Measurements from ENCODE around the gene TRPV6.

TRPV6 gene

DNA sequence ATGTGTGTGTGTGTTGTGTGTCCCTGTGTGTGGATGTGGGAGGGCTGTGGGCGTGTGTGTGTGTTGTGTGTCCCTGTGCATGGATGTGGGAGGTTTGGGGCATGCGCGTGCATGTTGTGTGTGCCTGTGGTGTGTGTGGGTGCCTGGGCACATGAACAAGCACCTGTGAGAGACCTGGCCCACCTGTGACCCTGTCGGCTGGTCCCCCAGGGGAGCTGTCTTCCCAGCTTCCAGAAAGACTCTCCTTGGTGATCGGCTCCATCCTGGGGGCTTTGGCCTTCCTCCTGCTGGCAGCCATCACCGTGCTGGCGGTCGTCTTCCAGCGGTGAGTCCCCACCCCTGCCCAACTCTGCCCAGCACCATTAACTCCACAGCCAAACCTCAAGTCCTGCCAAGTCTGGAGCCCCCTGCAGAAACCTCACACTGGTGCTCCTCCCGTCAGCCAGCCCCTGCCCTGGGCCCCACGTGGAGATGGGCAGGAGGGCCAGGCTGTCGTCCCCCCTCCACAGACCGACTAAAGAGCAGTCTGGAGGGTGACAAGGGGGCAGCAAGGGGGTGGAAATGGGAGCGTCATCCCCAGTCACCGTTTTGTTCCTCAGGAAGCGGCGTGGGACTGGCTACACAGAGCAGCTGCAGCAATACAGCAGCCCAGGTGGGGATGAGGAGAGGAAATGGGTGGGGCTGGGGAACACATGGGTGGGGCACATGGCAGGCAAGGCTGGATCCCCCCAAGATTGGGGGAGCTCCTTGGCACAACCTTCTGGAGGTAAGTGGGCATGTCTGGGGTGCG lies 18.0 kb downstream of the TRPV6 start:
- DNase-seq, result no peak

DNA sequence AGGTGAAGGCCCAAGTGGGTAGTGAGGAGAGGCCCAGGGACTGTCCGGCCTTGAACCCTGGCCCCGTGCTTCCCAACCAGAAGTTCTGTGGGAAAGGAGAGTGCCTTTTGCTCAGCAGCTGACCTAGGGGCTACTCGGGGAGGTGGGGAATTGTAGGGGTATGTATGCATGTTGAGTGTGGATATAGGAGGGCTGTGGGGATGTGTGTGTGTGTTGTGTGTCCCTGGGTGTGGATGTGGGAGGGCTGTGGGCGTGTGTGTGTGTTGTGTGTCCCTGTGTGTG lies 18.5 kb downstream of the TRPV6 start:
- no peak for DNase-seq

DNA sequence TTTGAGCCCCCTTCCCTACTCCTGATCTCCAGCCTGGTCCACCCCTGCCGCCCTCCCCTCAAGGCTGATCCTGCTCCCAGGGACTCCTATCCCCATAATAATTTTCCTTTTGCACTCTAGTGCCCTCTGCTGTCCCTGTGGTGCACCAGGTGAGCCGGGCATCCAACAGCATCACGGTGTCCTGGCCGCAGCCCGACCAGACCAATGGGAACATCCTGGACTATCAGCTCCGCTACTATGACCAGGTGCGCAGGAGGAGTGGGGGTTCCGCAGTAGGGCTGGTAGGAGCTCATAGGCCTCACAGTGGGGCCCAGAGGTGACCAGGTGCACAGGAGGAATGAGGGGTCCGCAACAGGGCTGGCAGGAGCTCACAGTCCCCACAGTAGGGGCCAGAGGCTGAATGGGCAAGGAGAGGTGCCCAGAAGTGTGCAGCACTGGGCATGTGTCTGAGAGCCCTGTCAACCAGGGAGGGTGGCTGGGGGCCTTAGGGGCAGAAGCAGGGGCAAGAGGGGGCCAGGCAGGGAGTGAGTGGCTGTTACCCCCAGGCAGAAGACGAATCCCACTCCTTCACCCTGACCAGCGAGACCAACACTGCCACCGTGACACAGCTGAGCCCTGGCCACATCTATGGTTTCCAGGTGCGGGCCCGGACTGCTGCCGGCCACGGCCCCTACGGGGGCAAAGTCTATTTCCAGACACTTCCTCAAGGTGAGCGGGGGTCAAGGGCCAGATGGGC lies 19.0 kb downstream of the TRPV6 start:
- DNase-seq, result no peak

DNA sequence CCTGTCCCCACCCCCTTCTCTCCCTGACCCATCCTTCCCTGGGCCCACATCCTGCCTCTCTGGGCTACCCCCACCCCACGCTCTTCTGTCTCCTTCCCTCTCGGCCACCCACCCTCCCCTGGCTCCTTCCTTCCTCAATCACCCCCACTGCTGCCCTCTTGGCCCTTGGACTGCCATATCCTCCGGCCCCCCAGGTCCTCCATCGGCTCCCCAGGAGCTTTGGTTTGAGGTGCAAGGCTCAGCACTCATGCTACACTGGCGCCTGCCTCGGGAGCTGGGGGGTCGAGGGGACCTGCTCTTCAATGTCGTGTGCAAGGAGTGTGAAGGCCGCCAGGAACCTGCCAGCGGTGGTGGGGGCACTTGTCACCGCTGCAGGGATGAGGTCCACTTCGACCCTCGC lies 19.8 kb downstream of the TRPV6 start:
- no peak for DNase-seq

DNA sequence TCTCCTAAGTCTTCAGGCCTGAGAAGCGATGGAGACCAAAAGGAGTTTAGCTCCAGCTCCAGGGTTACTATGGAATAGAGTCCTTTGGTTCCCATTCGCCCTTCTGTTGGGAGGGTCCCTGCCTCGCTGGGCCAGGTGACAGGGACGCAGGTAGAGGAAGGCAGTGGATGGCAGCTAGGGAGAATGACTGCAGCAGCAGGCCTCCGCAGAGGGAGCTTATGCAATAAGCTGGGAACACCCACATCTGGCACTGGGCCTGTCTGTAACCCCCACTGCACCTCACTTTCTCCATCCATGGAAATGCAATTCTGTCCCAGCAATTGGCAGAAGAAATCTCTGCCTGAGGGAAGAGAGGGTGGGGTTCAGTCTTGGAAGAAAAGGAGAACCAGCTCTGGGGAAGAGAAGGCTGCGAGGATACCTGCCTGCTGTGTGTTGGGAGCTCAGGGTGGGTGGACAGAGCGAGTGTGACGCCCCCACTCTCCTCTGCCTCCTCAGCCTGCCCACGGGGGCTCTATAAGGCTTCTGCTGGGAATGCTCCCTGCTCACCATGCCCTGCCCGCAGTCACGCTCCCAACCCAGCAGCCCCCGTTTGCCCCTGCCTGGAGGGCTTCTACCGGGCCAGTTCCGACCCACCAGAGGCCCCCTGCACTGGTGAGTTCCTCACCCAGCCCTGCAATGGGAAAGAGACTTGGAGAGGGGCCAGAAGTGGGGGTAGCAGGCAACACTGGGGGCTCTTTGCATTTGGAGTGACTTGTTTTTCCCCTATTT lies 20.4 kb downstream of the TRPV6 start:
- no peak for DNase-seq

DNA sequence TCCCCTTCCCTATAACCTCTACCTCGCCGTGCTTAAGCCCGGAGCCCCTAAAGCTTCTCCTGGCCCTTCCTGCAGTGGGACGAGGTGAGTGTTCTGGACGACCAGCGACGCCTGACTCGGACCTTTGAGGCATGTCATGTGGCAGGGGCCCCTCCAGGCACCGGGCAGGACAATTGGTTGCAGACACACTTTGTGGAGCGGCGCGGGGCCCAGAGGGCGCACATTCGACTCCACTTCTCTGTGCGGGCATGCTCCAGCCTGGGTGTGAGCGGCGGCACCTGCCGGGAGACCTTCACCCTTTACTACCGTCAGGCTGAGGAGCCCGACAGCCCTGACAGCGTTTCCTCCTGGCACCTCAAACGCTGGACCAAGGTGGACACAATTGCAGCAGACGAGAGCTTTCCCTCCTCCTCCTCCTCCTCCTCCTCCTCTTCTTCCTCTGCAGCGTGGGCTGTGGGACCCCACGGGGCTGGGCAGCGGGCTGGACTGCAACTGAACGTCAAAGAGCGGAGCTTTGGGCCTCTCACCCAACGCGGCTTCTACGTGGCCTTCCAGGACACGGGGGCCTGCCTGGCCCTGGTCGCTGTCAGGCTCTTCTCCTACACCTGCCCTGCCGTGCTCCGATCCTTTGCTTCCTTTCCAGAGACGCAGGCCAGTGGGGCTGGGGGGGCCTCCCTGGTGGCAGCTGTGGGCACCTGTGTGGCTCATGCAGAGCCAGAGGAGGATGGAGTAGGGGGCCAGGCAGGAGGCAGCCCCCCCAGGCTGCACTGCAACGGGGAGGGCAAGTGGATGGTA lies 21.5 kb downstream of the TRPV6 start:
- DNase-seq, result no peak

DNA sequence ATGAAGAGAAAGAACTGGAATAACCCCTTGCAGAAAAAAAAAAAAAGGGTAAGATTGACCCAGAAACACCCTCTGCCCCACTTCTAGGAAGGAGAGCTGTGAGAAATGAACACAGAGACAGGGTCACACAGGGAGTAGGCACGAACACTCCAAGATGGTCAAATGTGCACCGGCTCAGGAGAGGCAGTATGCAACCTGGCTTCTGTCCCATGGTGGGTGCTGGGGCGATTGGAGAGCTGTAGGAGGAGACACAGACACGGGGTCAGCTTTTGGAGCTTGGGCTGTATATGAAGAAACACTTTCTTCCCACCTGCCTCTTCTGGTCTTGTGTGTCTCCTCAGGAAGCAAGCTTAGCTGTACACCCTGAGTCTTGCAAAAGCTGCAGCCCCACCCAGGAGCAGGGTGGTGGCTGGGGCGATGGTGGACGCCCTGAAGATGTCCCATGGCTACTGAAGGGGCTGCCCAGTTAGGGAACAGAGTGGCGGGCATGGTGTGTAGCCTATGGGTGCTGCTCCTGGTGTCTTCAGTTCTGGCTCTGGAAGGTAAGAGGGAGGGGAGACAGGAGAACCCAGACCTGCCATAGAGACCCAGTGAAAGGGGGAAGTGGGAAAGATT lies 22.7 kb downstream of the TRPV6 start:
- DNase-seq, result no peak

DNA sequence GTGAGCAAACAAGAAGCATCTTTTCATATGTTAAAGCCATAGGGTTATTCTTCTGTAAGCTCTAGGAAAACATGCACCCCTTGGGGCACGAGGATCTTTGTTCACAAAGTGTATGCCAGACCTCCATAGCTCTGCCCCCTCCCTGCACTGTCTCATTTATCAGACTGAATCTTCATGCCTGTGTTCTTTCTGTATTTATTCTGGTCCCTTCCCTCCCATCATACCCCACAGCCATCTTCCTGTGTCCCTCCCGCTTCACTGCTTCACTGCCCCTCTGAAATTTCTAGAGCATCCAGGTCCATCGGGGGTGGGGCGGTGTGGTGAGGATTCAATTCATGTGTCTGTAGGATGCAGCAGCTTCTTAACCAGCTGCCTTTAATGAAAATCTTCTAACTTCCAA lies 23.2 kb downstream of the TRPV6 start:
- no peak for DNase-seq

DNA sequence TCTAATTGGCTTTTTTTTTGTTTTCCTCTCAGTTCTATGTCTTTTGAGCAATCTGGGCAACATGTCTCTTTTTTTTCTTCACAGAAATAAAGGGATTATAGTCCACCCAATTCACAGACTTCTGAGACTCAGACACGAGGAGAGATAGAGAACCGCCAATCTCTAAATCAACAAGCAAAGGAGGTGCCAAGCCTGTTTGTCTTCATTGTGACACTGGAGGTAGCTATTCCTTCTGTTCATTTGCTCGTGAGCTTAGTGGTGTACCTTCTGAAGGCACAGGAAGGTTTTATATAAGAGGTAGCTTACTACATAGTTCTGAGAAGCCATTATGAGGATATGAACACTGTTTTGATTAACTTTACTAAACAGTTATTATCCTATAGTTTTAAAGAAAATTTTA lies 24.6 kb downstream of the TRPV6 start:
- no peak for DNase-seq

DNA sequence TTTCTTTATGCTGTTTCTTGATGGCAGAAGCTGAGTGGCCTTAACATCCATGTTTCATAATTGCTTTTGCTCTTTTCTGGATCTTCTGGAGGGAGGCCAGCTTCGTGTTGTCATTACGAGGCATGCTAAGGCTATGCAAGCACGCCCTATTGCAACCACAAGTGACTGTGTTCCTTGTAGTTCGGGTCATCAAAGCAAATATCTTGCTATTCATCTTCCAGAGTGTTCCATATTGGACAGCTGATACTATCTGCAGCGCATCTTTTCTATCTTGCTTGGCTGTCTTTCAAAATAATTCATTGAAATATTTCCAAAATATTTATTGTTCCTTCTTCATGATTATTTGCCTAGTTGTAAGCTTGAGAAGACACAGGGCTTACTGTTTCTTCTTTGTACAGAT lies 25.7 kb downstream of the TRPV6 start:
- no peak for DNase-seq

DNA sequence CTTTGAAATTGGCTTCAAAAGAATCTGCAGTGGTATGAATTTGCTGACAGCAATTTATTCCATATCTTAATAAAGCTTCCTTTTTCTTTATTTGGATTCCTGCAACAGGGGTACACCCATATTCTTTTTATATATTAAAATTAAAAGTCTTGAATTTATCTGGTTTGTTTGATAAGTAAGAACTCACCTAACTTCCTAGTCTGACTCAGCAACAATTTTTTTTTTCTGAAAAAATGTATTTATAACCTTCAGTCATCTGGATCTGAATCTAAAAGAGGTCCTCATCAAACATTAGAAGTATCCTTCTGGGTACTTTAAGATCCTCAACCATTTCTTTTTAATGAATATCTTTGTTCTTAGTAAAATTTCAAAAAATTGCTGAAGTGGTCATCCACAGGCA lies 26.1 kb downstream of the TRPV6 start:
- no peak for DNase-seq

DNA sequence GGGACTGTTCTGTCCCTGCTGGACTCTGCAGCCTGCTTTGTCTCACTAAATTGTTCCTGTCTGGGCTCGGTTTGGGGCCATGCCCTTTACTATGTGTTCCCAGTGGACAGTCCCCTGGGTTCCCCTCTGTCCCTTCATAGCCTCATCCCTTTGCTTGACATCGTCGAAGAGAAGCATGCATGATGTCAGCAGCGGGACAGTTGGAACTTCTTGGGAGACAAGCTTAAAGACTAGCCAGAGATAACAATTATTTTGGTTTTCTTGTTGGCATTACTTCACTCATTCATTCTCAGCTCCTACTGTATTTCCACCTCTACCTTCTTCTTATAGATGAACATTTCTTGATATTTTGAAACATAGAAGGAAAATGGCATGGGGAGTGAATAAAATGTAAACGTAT lies 27.9 kb downstream of the TRPV6 start:
- DNase-seq, result no peak

DNA sequence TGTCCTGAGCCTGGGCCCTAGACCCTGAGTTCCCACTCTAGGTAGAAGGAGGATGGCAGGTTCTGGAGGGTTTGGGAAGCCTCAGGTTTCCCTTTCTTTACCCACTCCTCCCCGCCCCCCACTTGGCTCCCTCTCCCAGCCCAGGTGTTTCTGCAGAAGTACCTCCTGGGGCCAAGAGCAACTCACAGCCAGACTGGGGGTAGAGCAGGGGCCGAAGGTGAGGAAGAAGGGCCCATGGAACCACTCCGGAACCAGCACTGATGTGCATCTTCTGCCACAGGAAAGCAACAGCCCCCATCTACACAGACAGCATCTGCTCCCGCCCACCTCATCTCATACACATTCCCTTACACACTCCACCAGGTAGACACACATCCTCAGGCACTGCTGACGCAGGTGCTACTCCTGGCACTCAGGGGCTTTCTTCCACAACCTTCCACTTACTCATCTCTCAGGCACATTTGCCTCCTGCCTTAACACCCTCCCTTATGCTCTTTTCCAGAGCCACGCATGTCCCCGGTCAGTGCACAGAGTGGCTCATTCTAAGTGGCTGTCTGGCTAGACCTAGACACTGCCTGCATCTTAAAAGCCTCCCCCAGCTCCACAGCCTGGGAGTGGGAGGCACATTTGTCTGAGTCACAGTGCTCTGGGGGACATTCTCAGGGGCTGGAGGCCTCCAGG lies 28.8 kb downstream of the TRPV6 start:
- no peak for DNase-seq

DNA sequence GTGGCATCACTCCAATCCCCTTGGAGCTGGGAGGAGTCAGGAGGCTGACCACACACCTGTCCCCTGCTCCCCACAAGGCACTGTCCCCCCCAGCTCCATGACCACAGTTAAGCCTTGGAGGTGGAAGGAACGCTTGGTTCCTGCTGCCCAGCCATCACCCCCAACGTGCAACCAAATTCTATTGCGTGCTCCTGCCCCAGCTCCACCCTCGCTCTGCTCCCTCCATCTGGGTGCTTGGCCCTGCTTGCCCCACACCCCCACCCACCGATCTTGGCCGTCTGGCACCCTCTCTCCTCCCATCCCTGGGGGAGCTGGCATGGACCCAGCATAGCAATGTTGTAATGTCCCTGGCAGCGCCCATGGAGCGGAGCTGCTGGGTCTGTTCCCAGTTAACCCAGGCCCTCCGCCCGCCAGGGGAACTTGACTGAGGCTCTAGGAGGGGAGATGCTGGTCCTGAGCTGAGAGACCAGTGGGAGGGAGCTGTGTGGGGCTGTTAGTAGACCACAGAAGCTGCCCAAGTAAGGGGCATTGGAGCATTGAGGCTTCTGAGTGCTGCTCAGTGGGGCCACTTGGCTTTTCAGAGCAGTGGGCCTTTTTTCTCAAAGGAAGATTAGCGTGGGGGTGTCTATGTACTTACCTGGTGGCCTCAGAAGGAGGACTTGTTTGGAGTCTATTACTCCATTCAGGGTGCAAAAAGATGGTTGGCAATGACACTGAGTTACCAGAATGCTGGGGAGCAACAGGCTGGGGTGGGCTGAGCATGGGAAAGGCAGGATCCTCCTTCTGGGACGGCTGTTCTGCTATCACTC lies 29.6 kb downstream of the TRPV6 start:
- peak; percentile 26 for DNase-seq

DNA sequence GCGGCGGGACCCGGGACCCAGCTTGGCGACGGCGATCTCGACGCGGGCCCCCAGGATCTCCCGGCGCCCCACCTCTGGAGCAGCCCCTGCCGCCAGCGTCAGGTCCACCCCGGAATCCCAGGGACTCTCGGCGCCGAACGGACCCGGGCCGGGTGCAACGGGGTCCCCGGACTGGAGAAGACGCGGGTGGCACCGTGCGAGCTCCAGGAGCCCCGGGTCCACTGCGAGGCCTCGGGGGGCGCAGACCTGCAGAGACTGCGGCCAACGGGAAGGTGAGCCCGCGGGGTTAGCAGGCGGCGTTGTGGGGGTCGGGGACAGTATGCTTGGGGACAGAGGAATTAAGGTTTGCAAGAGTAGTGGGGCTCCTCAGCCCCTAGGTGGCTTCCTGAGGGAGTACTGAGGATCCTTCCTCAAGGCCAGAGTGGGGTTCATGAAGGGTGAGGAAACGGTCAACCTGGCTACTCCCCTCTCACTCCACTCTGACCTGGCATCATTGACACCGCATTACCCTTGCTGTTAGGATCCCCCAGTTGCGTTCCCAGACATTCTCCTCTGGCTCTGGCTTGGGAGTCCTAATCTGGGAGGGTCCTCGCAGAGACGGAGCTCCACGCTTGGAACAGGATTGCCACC lies 30.3 kb downstream of the TRPV6 start:
- peak; percentile 21 for DNase-seq

DNA sequence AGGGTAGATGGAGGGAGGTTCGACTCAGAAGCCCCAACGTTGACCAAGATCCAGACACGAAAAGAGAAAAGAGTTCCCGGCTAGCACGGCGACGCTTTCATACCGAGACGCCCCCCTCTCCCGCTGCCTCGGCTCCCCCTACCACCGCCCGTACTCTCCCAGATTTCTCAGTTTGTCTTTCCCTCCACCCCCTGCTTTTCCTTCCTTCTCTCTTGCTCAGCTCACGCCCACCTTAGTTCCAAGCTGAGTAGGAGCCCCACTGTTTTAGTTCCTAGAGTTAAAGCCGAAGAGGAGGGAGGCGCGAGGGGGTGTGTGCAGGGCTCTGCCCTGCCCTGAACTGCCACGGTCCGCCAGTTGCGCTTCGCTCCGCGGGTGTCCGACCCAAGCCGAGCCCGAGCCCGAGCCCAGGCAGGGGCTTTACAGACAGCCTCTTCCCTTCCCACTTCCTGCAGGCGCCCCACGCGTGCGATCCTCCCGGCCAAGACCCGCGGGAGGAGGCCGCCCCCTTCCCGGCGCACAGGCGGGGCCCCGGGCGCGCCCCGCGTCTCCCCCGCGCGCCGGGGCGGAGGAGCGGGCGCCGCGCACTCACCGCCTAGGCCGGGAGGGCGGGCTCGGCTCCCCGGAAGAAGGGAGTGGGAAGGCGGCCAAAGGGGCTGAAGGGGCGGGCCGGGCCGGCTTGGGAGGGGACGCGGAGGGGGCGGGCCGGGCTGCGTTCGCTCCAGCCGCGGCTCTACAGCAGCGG lies 31.0 kb downstream of the TRPV6 start, which contains the start of gene EPHB6:
TSS of gene EPHB6 (plus strand) at position 705 of the 742 bp plus-strand sequence. CDS start 8,152 bp downstream, outside the sequence.
- peak; percentile 86 for DNase-seq

DNA sequence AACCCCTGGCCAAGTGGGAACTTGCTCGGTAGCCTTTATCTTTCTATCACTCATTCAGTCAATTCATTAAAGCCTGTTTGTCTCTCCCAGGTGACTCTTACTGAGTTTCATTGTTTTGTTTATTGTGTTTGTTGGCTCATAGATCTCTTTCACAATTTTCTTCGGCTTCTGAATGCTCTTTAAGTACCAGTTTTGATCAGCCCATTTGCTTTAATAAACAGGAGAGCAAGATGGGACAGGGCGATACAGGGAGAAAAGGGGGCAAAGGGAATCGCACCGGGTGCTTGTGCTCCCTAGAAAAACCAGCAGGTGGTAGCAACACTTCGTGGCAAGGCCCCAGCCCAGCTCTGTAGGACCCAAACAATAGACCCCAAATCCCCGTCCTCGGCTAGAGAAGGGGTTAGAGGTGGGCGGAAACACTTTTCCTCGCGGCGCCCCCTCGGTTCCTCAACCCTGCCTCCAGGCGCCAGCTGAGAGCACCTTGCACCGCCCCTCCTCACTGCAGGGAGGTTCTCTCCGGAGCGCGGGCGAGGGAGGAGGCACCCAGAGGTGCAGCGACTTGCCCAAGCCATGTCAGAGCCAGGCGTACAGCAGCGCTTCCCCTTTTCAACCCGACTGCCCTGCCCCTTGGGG lies 31.7 kb downstream of the TRPV6 start:
- DNase-seq, result peak; percentile 77

DNA sequence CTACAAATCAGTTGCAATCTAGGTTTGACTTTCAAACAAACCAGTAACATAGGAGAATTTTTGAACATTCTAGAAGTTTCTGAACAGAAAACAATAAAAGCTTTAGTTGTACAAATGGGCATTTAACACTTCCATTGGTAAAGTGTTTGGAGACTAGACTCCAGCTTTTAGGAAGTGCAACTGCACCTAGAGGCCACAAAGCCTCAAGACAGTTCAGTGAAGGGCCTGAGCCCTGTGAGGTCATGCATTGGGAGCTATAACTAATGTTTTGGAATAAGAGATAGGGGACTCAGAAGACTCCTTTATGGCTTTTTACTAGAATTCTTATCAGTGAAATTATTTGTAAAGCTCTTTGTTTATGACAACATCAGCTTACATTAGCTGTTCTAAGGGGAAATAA lies 33.6 kb downstream of the TRPV6 start:
- DNase-seq, result no peak

DNA sequence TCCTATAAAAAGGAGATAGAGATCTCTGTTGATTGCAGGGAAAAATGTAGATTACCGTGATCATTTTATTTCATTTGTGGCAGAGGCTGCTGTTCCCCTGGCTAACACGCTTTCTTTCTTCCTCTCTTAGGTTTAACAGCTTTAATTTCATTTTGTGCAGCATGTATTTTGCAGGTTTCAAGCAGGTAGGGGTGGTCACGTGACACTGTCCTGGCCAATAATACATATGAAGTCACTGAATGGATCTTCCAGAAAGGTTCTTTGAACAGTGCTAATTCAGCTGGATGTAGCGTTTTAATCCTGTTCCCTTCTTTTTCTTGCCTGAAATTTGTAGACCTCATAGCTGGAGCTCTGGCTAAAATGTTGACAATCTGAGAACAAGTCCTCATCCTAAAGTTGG lies 34.3 kb downstream of the TRPV6 start:
- DNase-seq, result no peak

All from right hindlimb (tissue), 1 donor.